Fibroblast of pulmonary artery (primary cell): ENCODE data around the gene TRMT1.
A peak's percentile ranks its signal among the peaks of the same experiment; 100 is the strongest.

Experiments
- DNase-seq: peaks from one replicate; pipeline ENCODE4 v3.0.0-alpha.2; 2010; ENCODE audit warnings: low read depth
- H3K4me3 ChIP-seq: replicated peaks from 2 replicates; pipeline ENCODE4 v1.5.1; 2011; ENCODE audit warnings: low read depth, mild to moderate bottlenecking, control low read depth, low read length, moderate library complexity
- CTCF ChIP-seq: IDR thresholded peaks from 2 replicates; pipeline ENCODE4 v1.5.1; 2011; ENCODE audit warnings: mild to moderate bottlenecking, control low read depth, low read length, inconsistent platforms; ENCODE audit errors: missing control alignments

The TRMT1 gene

DNA sequence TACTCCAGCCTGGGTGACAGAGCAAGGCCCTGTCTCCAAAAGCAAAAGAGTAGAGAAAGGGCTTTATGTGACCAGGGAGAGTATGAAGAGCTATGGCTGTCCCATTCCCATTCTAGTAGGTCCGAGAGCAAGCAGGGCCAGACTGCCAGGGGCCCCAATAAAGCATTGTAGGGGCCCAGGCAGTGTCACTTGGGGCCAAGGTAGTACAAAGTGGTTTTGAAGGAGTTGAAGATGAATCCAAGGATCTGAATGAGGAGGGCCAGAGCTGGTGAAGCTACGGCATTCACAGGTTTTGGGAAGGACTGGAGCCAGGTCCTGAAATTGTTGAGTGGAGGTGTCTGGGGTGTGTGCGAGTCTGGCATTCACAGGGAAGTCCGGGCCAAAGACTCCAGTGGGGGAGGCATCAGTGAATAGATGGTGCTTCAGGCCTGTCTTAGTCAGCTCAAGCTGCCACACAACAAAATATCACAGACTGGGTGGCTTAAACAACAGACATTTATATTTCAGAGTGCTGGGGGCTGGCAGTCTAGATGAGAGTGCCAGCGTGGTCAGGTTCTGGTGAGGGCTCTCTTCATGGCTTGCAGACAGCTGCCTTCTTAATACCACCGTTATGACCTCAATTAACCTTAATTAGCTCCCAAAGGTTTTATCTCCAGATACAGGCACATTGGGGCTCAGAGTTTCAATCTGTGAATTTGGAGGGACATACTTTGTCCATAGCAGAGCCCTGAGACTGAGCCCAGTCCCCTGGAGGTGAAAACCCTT is 11.5 kb upstream of the TRMT1 start:
- no peak for DNase-seq
- no peak for TF ChIP-seq CTCF
- no peak overlapping the region for H3K4me3 ChIP-seq

DNA sequence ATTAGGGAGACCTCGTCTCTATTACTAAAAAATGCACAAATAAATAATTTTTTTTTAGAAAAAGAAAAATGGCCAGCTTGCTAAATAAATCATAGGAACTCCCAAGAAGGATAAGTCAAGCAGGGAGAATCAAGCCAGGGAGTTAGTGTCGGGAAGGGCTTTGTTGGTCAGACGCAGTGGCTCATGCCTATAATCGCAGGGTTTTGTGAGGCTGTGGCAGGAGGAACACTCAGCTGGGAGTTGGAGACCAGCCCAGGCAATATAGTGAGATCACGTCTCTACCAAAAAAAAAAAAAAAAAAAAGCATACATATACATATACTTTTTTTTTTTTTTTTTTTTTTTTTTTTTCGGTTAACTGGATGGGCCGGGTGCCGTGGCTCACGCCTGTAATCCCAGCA is 10.5 kb upstream of the TRMT1 start:
- H3K4me3 ChIP-seq: no peak overlapping the region
- DNase-seq: no peak
- no peak for TF ChIP-seq CTCF

DNA sequence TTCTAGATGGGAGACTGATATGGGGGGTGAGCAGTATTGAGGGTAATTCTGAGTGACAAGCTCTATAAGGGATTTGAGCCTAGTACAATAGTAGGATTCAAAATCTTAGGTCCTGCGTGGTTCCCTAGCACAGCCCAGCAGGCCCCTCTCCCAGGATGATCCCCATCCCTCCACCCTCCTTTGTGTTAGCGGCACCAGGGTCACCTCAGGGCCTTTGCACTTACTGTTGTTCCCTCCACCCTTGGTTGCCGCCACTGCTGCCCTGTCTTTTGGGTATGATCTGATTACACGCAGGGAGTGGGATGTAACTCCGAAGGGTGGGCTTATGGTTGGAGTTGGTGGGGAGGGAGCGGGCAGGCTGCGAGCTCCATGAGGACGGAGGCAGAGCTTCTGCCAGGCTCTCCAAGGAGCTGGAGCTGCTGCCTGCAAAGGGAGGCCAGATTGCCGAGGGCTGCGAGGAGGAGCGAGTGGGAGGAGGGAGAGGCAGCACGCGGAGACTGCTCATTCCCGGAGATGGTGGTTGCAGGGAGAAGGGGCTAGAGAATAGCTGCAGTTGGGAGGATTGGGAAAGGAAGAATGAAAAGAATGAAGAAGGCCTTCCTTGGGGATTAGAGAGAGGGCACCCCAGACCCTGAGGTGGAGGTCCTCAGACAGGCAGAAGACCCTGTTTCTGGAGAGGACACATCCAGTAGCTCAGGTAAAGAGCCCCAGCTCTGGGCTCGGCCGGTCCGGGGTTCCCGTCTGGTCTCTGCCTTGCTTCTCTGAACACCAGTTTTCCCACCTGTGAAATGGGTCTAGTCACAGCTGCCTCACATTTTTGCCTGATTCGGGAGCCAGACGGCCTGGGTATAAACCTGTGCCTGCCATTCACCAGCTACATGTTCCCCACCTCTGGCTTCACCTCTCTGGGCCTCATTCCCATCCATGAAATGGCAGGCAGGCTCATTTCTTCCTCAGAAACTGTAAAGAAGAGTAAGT is 6.7 kb upstream of the TRMT1 start:
- H3K4me3 ChIP-seq: no peak overlapping the region

DNA sequence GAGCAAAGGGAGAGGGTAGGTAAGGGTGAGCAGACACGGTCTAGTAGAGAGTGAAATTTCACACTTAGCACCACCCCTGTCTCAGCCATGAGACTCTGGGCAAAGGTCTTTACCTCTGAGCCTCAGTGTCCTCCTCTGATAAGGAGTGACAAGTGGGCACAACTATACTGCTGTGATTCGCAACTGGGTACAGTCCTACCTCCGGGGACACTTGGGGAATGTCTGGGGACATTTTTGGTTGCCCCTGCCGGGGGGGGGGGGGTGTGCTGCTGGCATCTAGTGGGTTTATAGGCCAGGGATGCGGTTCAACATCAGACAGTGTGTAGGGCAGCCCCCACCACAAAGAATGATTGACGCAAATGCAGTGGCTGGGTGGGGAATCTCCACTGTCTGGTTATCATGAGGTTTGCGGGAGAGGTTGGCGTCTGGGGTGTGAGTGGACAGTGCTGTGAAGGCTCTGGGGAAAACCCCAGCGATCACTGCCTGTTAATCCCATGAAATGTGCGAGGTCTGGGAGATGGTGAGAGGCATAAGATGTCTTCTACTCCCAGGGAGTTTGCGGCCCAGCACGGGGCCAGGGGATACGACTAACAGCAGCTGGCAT is 5.8 kb upstream of the TRMT1 start:
- H3K4me3 ChIP-seq: no peak overlapping the region
- DNase-seq: no peak
- no peak for TF ChIP-seq CTCF

More for the DNA sequence above, 6.7 kb upstream of the TRMT1 start:
- no peak for TF ChIP-seq CTCF
- no peak for DNase-seq

GRCh38 chr19:13121551-13122274 is 5.2 kb upstream of the TRMT1 start:
- no peak overlapping the region for H3K4me3 ChIP-seq
- no peak for TF ChIP-seq CTCF

DNA sequence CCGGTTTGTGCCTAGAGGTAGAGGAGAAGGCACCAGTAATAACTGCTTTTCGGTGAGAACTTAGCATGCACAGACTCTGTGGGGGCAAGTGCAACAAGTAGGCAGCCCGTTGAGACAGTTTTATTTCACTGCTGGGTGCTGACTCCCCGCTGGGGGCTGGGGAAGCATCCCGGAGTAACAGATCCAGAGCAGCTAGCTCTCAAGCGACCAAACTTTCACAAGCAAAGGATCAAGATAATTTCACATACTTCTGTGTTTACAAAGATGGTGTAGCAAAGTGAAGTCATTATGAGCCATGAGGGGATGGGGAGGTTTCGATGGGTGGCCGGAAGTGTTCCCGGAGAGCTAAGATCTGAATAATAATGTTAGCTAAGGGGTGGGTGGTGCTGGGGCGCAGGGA is 4.3 kb upstream of the TRMT1 start:
- no peak for TF ChIP-seq CTCF
- DNase-seq: peak; percentile 73
- H3K4me3 ChIP-seq: peak overlapping the region; percentile 32

More at GRCh38 chr19:13121551-13122274, 5.2 kb upstream of the TRMT1 start:
- no peak for DNase-seq
